ENCODE data around the gene GGA1. TPM values are rescaled to one million over a fixed set of nuclear protein-coding genes. Genes with fewer than 3 reads are reported as not detected.

The GGA1 gene
- total RNA-seq, 2 experiments from 2014 or later = 59.5 to 64.4 TPM

DNA sequence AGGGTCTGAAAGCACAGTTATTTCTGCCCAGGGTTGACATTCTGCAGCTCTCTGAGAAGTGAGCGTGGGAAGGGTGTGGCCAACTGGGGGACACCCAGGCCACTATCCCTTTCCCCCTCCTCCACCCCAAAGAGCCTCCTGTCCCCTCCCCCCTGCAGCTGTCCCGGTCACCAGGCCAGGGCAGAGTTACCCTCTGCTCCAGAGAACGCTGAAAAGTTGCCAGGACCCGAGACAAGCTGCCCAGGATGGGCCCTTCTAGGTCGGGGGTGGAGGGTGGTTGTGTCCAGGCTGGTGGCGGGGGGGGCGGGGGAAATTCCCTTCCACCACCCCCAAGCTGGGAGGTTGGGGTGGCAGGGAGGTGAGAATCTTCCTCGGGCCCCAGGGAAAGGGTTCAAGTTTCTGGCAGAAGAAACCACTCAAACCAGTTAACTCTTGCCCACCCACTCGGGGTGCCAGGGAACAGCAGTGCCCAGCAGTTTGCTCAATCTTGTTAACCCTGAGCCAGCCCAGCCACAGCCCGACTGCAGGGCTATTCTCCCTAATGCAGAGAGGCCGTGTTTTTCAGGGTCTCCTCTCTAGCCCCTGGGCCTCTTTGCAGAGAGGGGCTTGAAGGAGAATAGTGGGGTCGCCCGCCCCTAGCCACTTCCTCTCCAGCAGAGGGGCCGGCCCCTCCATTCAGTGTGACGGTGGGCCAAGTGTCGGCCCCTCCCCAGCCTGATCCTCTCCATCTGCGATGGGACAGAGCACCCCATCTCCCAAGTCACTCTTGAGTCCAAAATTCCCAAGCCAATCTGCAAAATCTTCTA is 67.5 kb downstream of the GGA1 start:
- no peaks in the 10 kb centered on the region for H3K9me3 Mint-ChIP-seq
- peak overlapping the region; percentile 99 for H3K27ac Mint-ChIP-seq
- H3K27me3 Mint-ChIP-seq = no peaks in the 10 kb centered on the region
- ChIA-PET CTCF (interaction anchor here (1.1 to 13.4 kb wide), 6 partner anchors 10 to 109 kb away, joined by 3 to 301 read pairs (median 8); partner anchors contain the start of genes GGA1, NOL12, PDXP and SH3BP1), POLR2A (interaction anchor here (1.0 to 12.9 kb wide), 9 partner anchors 9 to 68 kb away, joined by 3 to 244 read pairs (median 20); partner anchors contain the start of genes GGA1, NOL12, PDXP and SH3BP1)
- H3K4me1 Mint-ChIP-seq = peaks cover 57% of the 10 kb centered on the region
- peak overlapping the region; percentile 88 for H3K4me3 Mint-ChIP-seq
- peak; percentile 40 for DNase-seq
- peaks cover 32% of the 10 kb centered on the region for H3K36me3 Mint-ChIP-seq (ENCODE audit: low read depth)

DNA sequence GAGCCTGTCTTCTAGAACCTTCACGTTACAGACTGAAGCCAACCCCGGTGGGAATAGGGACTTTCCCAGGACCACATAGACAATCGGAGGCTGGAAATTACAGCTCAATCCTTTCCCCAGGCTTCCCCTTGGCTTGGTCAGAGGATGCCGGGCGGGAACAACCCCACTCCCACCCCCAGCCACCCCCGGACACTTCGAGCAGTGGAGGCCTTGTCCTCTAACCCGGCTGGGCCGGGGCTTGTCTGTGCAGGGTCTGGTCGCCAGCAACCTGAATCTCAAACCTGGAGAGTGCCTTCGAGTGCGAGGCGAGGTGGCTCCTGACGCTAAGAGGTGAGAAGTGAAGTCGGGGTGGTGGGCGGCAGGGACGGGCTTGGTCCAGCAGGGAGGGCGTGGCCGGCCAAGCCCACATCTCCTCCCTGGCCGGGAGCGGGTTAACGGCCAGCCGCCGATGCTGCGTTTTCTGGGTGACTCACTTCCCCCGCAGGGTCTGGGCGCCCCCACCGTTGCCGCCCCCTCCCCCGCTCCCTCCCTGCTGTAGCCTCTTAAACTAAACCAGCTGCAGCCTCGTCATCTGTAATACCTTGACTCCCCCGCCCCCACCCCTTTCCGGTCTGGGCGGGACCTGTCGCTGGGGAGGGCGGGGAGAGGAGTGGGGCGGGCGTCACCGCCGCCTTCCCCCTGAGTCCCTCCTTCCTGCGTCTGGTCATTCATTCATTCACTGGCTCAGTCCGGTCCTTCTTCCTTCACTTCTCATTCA is 68.3 kb downstream of the GGA1 start:
- ChIA-PET POLR2A (interaction anchor here (0.6 to 12.9 kb wide), 9 partner anchors 8 to 631 kb away, joined by 3 to 244 read pairs (median 20); partner anchors contain the start of genes NOL12, PDXP and SH3BP1), CTCF (interaction anchor here (1.0 to 13.4 kb wide), 5 partner anchors 15 to 68 kb away, joined by 3 to 301 read pairs (median 11); partner anchors contain the start of genes GGA1, PDXP and SH3BP1)
- DNase-seq = peak; percentile 96
- H3K27me3 Mint-ChIP-seq = no peaks in the 10 kb centered on the region
- peak overlapping the region; percentile 99 for H3K27ac Mint-ChIP-seq
- H3K9me3 Mint-ChIP-seq = no peaks in the 10 kb centered on the region
- peak overlapping the region; percentile 88 for H3K4me3 Mint-ChIP-seq
- peaks cover 32% of the 10 kb centered on the region for H3K36me3 Mint-ChIP-seq (ENCODE audit: low read depth)
- peaks cover 62% of the 10 kb centered on the region for H3K4me1 Mint-ChIP-seq

- POLR2A ChIA-PET = interaction anchor here (1.0 to 12.9 kb wide), 7 partner anchors 7 to 52 kb away, joined by 3 to 244 read pairs (median 34); partner anchors contain the start of genes NOL12, PDXP and SH3BP1
Measured at GRCh38 chr22:37677493-37677974, 68.9 kb downstream of the GGA1 start.

DNA sequence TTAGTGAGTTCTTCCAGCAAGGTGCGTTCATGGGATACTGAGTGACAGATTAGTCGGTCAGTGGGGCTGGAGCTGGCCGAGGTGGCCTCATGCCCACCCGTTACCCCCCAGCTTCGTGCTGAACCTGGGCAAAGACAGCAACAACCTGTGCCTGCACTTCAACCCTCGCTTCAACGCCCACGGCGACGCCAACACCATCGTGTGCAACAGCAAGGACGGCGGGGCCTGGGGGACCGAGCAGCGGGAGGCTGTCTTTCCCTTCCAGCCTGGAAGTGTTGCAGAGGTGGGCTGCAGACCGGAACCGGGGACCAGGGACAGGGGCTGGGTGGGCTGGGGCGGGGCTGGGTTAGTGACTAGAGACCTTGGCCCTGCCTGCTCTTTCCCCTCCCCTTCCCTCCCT is 69.7 kb downstream of the GGA1 start:
- Mint-ChIP-seq H3K9me3 (no peaks in the 10 kb centered on the region), H3K4me1 (peaks cover 47% of the 10 kb centered on the region)
- CTCF ChIA-PET = interaction anchor here (1.1 to 13.4 kb wide), 3 partner anchors 16 to 41 kb away, joined by 4 to 301 read pairs (median 191); partner anchors contain the start of genes PDXP and SH3BP1

More at GRCh38 chr22:37677493-37677974, 68.9 kb downstream of the GGA1 start:
- no peak for DNase-seq
- CTCF ChIA-PET = interaction anchor here (1.0 to 13.4 kb wide), 4 partner anchors 15 to 50 kb away, joined by 3 to 301 read pairs (median 98); partner anchors contain the start of genes PDXP and SH3BP1
- H3K9me3 Mint-ChIP-seq = no peaks in the 10 kb centered on the region
- peak overlapping the region; percentile 88 for H3K4me3 Mint-ChIP-seq
- no peaks in the 10 kb centered on the region for H3K27me3 Mint-ChIP-seq
- H3K36me3 Mint-ChIP-seq (ENCODE audit: low read depth) = peaks cover 32% of the 10 kb centered on the region
- H3K27ac Mint-ChIP-seq = peak overlapping the region; percentile 99
- peaks cover 55% of the 10 kb centered on the region for H3K4me1 Mint-ChIP-seq

GRCh38 chr22:37679670-37680069 is 71.0 kb downstream of the GGA1 start:
- POLR2A ChIA-PET = interaction anchor here (0.7 to 12.9 kb wide), 6 partner anchors 19 to 1019 kb away, joined by 3 to 244 read pairs (median 14); partner anchors contain the start of genes PDXP and SH3BP1
- H3K27me3 Mint-ChIP-seq = no peaks in the 10 kb centered on the region
- peaks cover 37% of the 10 kb centered on the region for H3K4me1 Mint-ChIP-seq
- peak overlapping the region; percentile 59 for H3K27ac Mint-ChIP-seq
- CTCF ChIA-PET = interaction anchor here (1.1 to 13.4 kb wide), 4 partner anchors 8 to 56 kb away, joined by 3 to 301 read pairs (median 108); partner anchors contain the start of genes PDXP and SH3BP1
- peak overlapping the region; percentile 45 for H3K4me3 Mint-ChIP-seq
- peaks cover 32% of the 10 kb centered on the region for H3K36me3 Mint-ChIP-seq (ENCODE audit: low read depth)
- H3K9me3 Mint-ChIP-seq = no peaks in the 10 kb centered on the region
- no peak for DNase-seq

More for the DNA sequence above, 69.7 kb downstream of the GGA1 start:
- no peak overlapping the region for H3K4me3 Mint-ChIP-seq
- no peaks in the 10 kb centered on the region for H3K27me3 Mint-ChIP-seq
- peaks cover 32% of the 10 kb centered on the region for H3K36me3 Mint-ChIP-seq (ENCODE audit: low read depth)
- H3K27ac Mint-ChIP-seq = peak overlapping the region; percentile 76
- DNase-seq = no peak
- POLR2A ChIA-PET = interaction anchor here (1.2 to 12.9 kb wide), 5 partner anchors 7 to 53 kb away, joined by 6 to 244 read pairs (median 59); partner anchors contain the start of genes NOL12, PDXP and SH3BP1

DNA sequence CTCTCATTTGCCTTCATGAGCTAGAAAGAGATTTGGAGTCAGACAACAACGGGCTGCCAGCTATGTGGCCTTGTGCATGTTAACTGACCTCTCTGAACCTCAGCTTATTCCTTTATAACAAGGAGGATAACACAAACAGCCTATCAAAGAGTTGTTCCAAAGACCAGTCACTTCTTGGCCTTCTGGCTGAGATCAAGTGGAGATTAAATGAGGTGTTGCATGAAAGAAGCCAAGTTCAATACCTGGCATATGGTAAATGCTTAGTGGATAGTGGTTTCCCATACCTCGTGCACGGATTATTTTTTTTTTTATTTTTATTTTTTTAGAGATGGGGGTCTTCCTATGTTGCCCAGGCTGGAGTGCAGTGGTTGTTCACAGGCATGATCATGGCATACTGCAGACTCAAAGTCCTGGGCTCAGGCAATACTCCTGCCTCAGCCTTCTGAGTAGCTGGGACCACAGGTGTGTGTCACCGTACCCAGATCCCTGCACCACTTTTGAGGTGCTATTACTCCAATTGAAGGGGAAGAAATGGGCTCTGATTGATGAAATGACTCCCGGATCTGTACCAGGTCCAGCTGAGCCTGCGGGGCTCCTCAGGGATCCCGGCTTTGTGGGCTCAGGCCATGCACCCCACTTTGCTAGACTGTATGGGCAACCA is 71.7 kb downstream of the GGA1 start:
- Mint-ChIP-seq H3K36me3 (ENCODE audit: low read depth) (peaks cover 32% of the 10 kb centered on the region), H3K4me1 (peaks cover 32% of the 10 kb centered on the region), H3K4me3 (no peak overlapping the region), H3K27ac (peak overlapping the region; percentile 79), H3K27me3 (no peaks in the 10 kb centered on the region), H3K9me3 (no peaks in the 10 kb centered on the region)
- DNase-seq = no peak
- POLR2A ChIA-PET = interaction anchor here (0.7 to 12.9 kb wide), 7 partner anchors 20 to 74 kb away, joined by 3 to 244 read pairs (median 13); partner anchors contain the start of genes GGA1, PDXP and SH3BP1
- CTCF ChIA-PET = interaction anchor here (0.9 to 13.4 kb wide), 6 partner anchors 9 to 72 kb away, joined by 3 to 301 read pairs (median 38); partner anchors contain the start of genes GGA1, PDXP and SH3BP1

- Mint-ChIP-seq H3K27ac (peak overlapping the region; percentile 79), H3K9me3 (no peaks in the 10 kb centered on the region), H3K4me1 (peaks cover 33% of the 10 kb centered on the region), H3K36me3 (ENCODE audit: low read depth) (peaks cover 29% of the 10 kb centered on the region), H3K4me3 (no peak overlapping the region), H3K27me3 (no peaks in the 10 kb centered on the region)
- no peak for DNase-seq
- CTCF ChIA-PET = interaction anchor here (0.6 to 13.4 kb wide), 11 partner anchors 9 to 73 kb away, joined by 3 to 301 read pairs (median 6); partner anchors contain the start of genes GGA1, PDXP and SH3BP1
- POLR2A ChIA-PET = interaction anchor here (0.9 to 12.9 kb wide), 9 partner anchors 8 to 73 kb away, joined by 3 to 244 read pairs (median 9); partner anchors contain the start of genes GGA1, PDXP and SH3BP1
Measured at GRCh38 chr22:37681001-37681424, 72.4 kb downstream of the GGA1 start.

DNA sequence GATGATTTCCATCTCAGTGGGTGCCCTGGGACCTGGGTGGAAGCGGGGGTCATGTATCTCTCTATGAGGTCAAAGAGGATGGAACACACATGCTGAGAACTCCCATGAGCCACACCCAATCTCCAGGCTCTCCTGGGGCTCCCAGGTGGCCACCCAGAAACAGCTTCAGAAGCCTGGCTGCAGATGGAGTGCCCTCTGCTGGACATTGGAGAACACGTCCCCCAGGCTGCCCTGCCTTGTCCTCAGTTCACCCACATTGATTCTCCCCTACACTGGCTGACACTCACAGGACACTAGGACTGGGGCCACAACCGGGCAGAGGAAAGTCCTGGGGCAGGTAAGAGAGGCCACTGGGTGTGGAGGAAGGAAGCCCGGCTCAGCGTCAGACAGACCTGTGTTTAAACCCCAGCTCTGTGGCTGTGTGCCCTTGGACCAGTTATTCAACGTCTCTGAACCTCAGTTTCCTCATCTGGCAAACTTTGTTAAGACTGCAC is 73.0 kb downstream of the GGA1 start:
- H3K4me3 Mint-ChIP-seq = no peak overlapping the region
- H3K36me3 Mint-ChIP-seq (ENCODE audit: low read depth) = peaks cover 32% of the 10 kb centered on the region
- ChIA-PET CTCF (interaction anchor here (0.5 to 13.4 kb wide), 14 partner anchors 10 to 535 kb away, joined by 3 to 301 read pairs (median 5); partner anchors contain the start of genes GGA1, PDXP and SH3BP1), POLR2A (interaction anchor here (0.9 to 12.9 kb wide), 9 partner anchors 9 to 73 kb away, joined by 3 to 244 read pairs (median 9); partner anchors contain the start of genes GGA1, PDXP and SH3BP1)
- no peaks in the 10 kb centered on the region for H3K9me3 Mint-ChIP-seq
- H3K27ac Mint-ChIP-seq = peak overlapping the region; percentile 79
- peak; percentile 81 for DNase-seq
- no peaks in the 10 kb centered on the region for H3K27me3 Mint-ChIP-seq
- peaks cover 36% of the 10 kb centered on the region for H3K4me1 Mint-ChIP-seq

Other genes with a start within 250 kb of the GGA1 start
- under 1 TPM; 0.28 to 0.38 TPM for gene ELFN2, start 181.4 kb upstream of the GGA1 start, total RNA-seq
- gene MFNG, start 122.5 kb upstream of the GGA1 start, total RNA-seq = 100 to 1,000 TPM; 200 to 203 TPM
- gene CARD10, start 89.4 kb upstream of the GGA1 start, total RNA-seq = under 1 TPM in 1 of 2 experiments, not detected in 1; 0.08 TPM
- gene CDC42EP1, start 48.4 kb upstream of the GGA1 start, total RNA-seq = 1 to 10 TPM in 1 of 2 experiments, under 1 TPM in 1; 0.95 to 1.1 TPM
- gene LGALS2, start 28.7 kb upstream of the GGA1 start, total RNA-seq = not detected
- gene SH3BP1, start 30.8 kb downstream of the GGA1 start, total RNA-seq = 100 to 1,000 TPM; 161 to 162 TPM
- gene PDXP, start 49.9 kb downstream of the GGA1 start, total RNA-seq = 10 to 100 TPM; 19.1 to 21.6 TPM
- 1,000 to 10,000 TPM; 2,209 to 2,240 TPM for gene LGALS1, start 66.8 kb downstream of the GGA1 start, total RNA-seq
- gene NOL12, start 77.5 kb downstream of the GGA1 start, total RNA-seq = 10 to 100 TPM; 36.6 to 36.9 TPM
- gene TRIOBP, start 88.2 kb downstream of the GGA1 start, total RNA-seq = 10 to 100 TPM; 40.9 to 42.7 TPM
- 10 to 100 TPM; 13.2 to 14.1 TPM for gene GCAT, start 199.1 kb downstream of the GGA1 start, total RNA-seq
- not detected for gene GALR3, start 214.5 kb downstream of the GGA1 start, total RNA-seq
- gene ANKRD54, start 235.5 kb downstream of the GGA1 start, total RNA-seq = 10 to 100 TPM; 22.1 TPM
- 100 to 1,000 TPM; 331 to 348 TPM for gene EIF3L, start 240.6 kb downstream of the GGA1 start, total RNA-seq

All from activated CD4-positive, alpha-beta memory T cell treated with anti-CD3 and anti-CD28 coated beads, Interleukin-2, amount 10 ng/mL, durations not matched to agents 7 days and 5 days (primary cell).